AG08395 (cell line): ENCODE data around the gene MRTFB.

Experiments
- DNase-seq: peaks from one replicate; pipeline ENCODE4 v3.0.0; 2012; ENCODE audit warnings: mixed read lengths, low spot score

MRTFB gene

GRCh38 chr16:14307527-14308367 is 236.6 kb downstream of the MRTFB start:
- DNase-seq = peak; percentile 57

- no peak for DNase-seq
Measured at GRCh38 chr16:14308368-14308723, 237.2 kb downstream of the MRTFB start.

GRCh38 chr16:14309001-14309886 is 238.1 kb downstream of the MRTFB start:
- DNase-seq = peak; percentile 49

- peak; percentile 83 for DNase-seq
Measured at GRCh38 chr16:14309906-14310305, 238.8 kb downstream of the MRTFB start.

- DNase-seq = peak; percentile 40
Measured at GRCh38 chr16:14310519-14310991, 239.4 kb downstream of the MRTFB start.

- no peak for DNase-seq
Measured at GRCh38 chr16:14314116-14314515, 243.0 kb downstream of the MRTFB start.

- DNase-seq = no peak
Measured at GRCh38 chr16:14315683-14316320, 244.7 kb downstream of the MRTFB start.
